NCI-H128 (cell line): ENCODE results near the gene VAV1.
"Not testable (repeated sequence)": the region's sequence is repeated elsewhere in the genome, so short reads cannot be mapped to it uniquely, and the experiment has no call there.

Source experiments
- DNase-seq: peaks from one replicate; lab custom pipeline; 2025; ENCODE audit not compliant: unreplicated experiment; lab: John Stamatoyannopoulos, UW

The VAV1 gene

GRCh38 chr19:6842871-6843607 lies 70.5 kb downstream of the VAV1 start:
- no peak for DNase-seq

GRCh38 chr19:6847828-6848200 lies 75.3 kb downstream of the VAV1 start:
- DNase-seq = no peak

- no peak for DNase-seq
Measured at GRCh38 chr19:6848986-6849385, 76.5 kb downstream of the VAV1 start.

GRCh38 chr19:6849876-6850275 lies 77.4 kb downstream of the VAV1 start:
- DNase-seq = no peak

GRCh38 chr19:6851359-6851758 lies 78.9 kb downstream of the VAV1 start:
- DNase-seq = no peak

GRCh38 chr19:6852001-6852400 lies 79.5 kb downstream of the VAV1 start:
- DNase-seq = no peak

GRCh38 chr19:6853868-6854267 lies 81.4 kb downstream of the VAV1 start:
- DNase-seq = no peak

GRCh38 chr19:6854758-6855157 lies 82.2 kb downstream of the VAV1 start:
- no peak for DNase-seq

- no peak for DNase-seq
Measured at GRCh38 chr19:6856749-6857372, 84.4 kb downstream of the VAV1 start.

- no peak for DNase-seq
Measured at GRCh38 chr19:6861683-6862286, 89.3 kb downstream of the VAV1 start.

- DNase-seq = no peak
Measured at GRCh38 chr19:6862673-6863078, 90.2 kb downstream of the VAV1 start.

GRCh38 chr19:6864325-6864940 lies 91.9 kb downstream of the VAV1 start:
- DNase-seq = no peak

- DNase-seq = no peak
Measured at GRCh38 chr19:6865849-6866248, 93.3 kb downstream of the VAV1 start.

- no peak for DNase-seq
Measured at GRCh38 chr19:6866741-6867151, 94.2 kb downstream of the VAV1 start.

GRCh38 chr19:6868351-6868750 lies 95.8 kb downstream of the VAV1 start:
- no peak for DNase-seq

- DNase-seq = not testable (repeated sequence)
Measured at GRCh38 chr19:6869151-6869882, 96.8 kb downstream of the VAV1 start.

- no peak for DNase-seq
Measured at GRCh38 chr19:6873708-6874431, 101.4 kb downstream of the VAV1 start.

- no peak for DNase-seq
Measured at GRCh38 chr19:6875218-6875617, 102.7 kb downstream of the VAV1 start.

- no peak for DNase-seq
Measured at GRCh38 chr19:6876748-6877147, 104.2 kb downstream of the VAV1 start.

GRCh38 chr19:6877766-6878165 lies 105.3 kb downstream of the VAV1 start:
- DNase-seq = no peak
